GM19193 (cell line): ENCODE results near the gene DISP2.
A peak's percentile ranks its signal among the peaks of the same experiment; 100 is the strongest.

Experiments used
- POLR2A ChIP-seq: IDR thresholded peaks from 4 replicates; pipeline ENCODE4 v1.6.1; 2011; ENCODE audit not compliant: insufficient read depth, insufficient read length; ENCODE audit errors: extremely low read depth

Gene DISP2

GRCh38 chr15:40379374-40379773, 21.4 kb downstream of the DISP2 start:
- TF ChIP-seq POLR2A = no peak

- TF ChIP-seq POLR2A = no peak
Observed at GRCh38 chr15:40379853-40380252, 21.8 kb downstream of the DISP2 start.

GRCh38 chr15:40380636-40381035, 22.6 kb downstream of the DISP2 start:
- TF ChIP-seq POLR2A = no peak

GRCh38 chr15:40381818-40382529, 24.0 kb downstream of the DISP2 start:
- TF ChIP-seq POLR2A = no peak

GRCh38 chr15:40382580-40383456, 24.8 kb downstream of the DISP2 start, which contains the start of gene KNSTRN:
Gene KNSTRN, plus strand, starts transcription at chr15:40382721. Its CDS starts 115 bp downstream, at chr15:40382836.
- peak; percentile 68 for TF ChIP-seq POLR2A

GRCh38 chr15:40386480-40386879, 28.5 kb downstream of the DISP2 start:
- no peak for TF ChIP-seq POLR2A

- TF ChIP-seq POLR2A = no peak
Observed at GRCh38 chr15:40388941-40389823, 31.2 kb downstream of the DISP2 start.

GRCh38 chr15:40389824-40390595, 32.0 kb downstream of the DISP2 start:
- no peak for TF ChIP-seq POLR2A

- no peak for TF ChIP-seq POLR2A
Observed at GRCh38 chr15:40392986-40393948, 35.2 kb downstream of the DISP2 start.

GRCh38 chr15:40397688-40398412, 39.8 kb downstream of the DISP2 start:
- TF ChIP-seq POLR2A = no peak

GRCh38 chr15:40398413-40398873, 40.4 kb downstream of the DISP2 start:
- TF ChIP-seq POLR2A = no peak

- TF ChIP-seq POLR2A = no peak
Observed at GRCh38 chr15:40399370-40399769, 41.4 kb downstream of the DISP2 start.
